ENCODE results near the gene PTPRD.
"Not testable (repeated sequence)": the region's sequence is repeated elsewhere in the genome, so short reads cannot be mapped to it uniquely, and the experiment has no call there.

The PTPRD gene

GRCh38 chr9:8960254-8960653, 1652.5 kb downstream of the PTPRD start:
- no peak overlapping the region for H3K4me3 ChIP-seq (ENCODE audit: low read length)
- no peak for DNase-seq (ENCODE audit: low read depth, low spot score)

- DNase-seq (ENCODE audit: low read depth, low spot score), result no peak
Measured at GRCh38 chr9:8958358-8958757, 1654.4 kb downstream of the PTPRD start.

GRCh38 chr9:8955315-8955714, 1657.5 kb downstream of the PTPRD start:
- DNase-seq (ENCODE audit: low read depth, low spot score), result no peak
- H3K4me3 ChIP-seq (ENCODE audit: low read length), result no peak overlapping the region

More at GRCh38 chr9:8958358-8958757, 1654.4 kb downstream of the PTPRD start:
- no peak overlapping the region for H3K4me3 ChIP-seq (ENCODE audit: low read length)

- no peak for DNase-seq (ENCODE audit: low read depth, low spot score)
Measured at GRCh38 chr9:8946461-8946860, 1666.3 kb downstream of the PTPRD start.

GRCh38 chr9:8943392-8943791, 1669.4 kb downstream of the PTPRD start:
- H3K4me3 ChIP-seq (ENCODE audit: low read length), result no peak overlapping the region
- DNase-seq (ENCODE audit: low read depth, low spot score), result no peak

More at GRCh38 chr9:8946461-8946860, 1666.3 kb downstream of the PTPRD start:
- H3K4me3 ChIP-seq (ENCODE audit: low read length), result no peak overlapping the region

- H3K4me3 ChIP-seq (ENCODE audit: low read length), result no peak overlapping the region
- DNase-seq (ENCODE audit: low read depth, low spot score), result no peak
Measured at GRCh38 chr9:8940650-8941049, 1672.2 kb downstream of the PTPRD start.

GRCh38 chr9:8926461-8926860, 1686.3 kb downstream of the PTPRD start:
- H3K4me3 ChIP-seq (ENCODE audit: low read length), result no peak overlapping the region
- DNase-seq (ENCODE audit: low read depth, low spot score), result no peak

GRCh38 chr9:8924562-8924961, 1688.2 kb downstream of the PTPRD start:
- no peak overlapping the region for H3K4me3 ChIP-seq (ENCODE audit: low read length)
- DNase-seq (ENCODE audit: low read depth, low spot score), result no peak

GRCh38 chr9:8920478-8921183, 1692.2 kb downstream of the PTPRD start:
- not testable (repeated sequence) for H3K4me3 ChIP-seq (ENCODE audit: low read length); DNase-seq (ENCODE audit: low read depth, low spot score)

- DNase-seq (ENCODE audit: low read depth, low spot score), result no peak
- H3K4me3 ChIP-seq (ENCODE audit: low read length), result no peak overlapping the region
Measured at GRCh38 chr9:8917956-8918739, 1694.7 kb downstream of the PTPRD start.

- no peak overlapping the region for H3K4me3 ChIP-seq (ENCODE audit: low read length)
- DNase-seq (ENCODE audit: low read depth, low spot score), result no peak
Measured at GRCh38 chr9:8916771-8917170, 1696.0 kb downstream of the PTPRD start.

- H3K4me3 ChIP-seq (ENCODE audit: low read length), result no peak overlapping the region
- DNase-seq (ENCODE audit: low read depth, low spot score), result no peak
Measured at GRCh38 chr9:8907868-8908267, 1704.9 kb downstream of the PTPRD start.

- no peak for DNase-seq (ENCODE audit: low read depth, low spot score)
- H3K4me3 ChIP-seq (ENCODE audit: low read length), result no peak overlapping the region
Measured at GRCh38 chr9:8905731-8906130, 1707.1 kb downstream of the PTPRD start.

- no peak overlapping the region for H3K4me3 ChIP-seq (ENCODE audit: low read length)
- DNase-seq (ENCODE audit: low read depth, low spot score), result no peak
Measured at GRCh38 chr9:8904771-8905515, 1707.9 kb downstream of the PTPRD start.

GRCh38 chr9:8903077-8903476, 1709.7 kb downstream of the PTPRD start:
- H3K4me3 ChIP-seq (ENCODE audit: low read length), result no peak overlapping the region
- DNase-seq (ENCODE audit: low read depth, low spot score), result no peak

GRCh38 chr9:8901146-8901545, 1711.7 kb downstream of the PTPRD start:
- H3K4me3 ChIP-seq (ENCODE audit: low read length), result no peak overlapping the region
- no peak for DNase-seq (ENCODE audit: low read depth, low spot score)

GRCh38 chr9:8899511-8899910, 1713.3 kb downstream of the PTPRD start:
- no peak for DNase-seq (ENCODE audit: low read depth, low spot score)

GRCh38 chr9:8895861-8896224, 1717.0 kb downstream of the PTPRD start:
- peak; percentile 39 for DNase-seq (ENCODE audit: low read depth, low spot score)
- no peak overlapping the region for H3K4me3 ChIP-seq (ENCODE audit: low read length)

More at GRCh38 chr9:8899511-8899910, 1713.3 kb downstream of the PTPRD start:
- no peak overlapping the region for H3K4me3 ChIP-seq (ENCODE audit: low read length)

GRCh38 chr9:8895106-8895860, 1717.5 kb downstream of the PTPRD start:
- no peak for DNase-seq (ENCODE audit: low read depth, low spot score)
- no peak overlapping the region for H3K4me3 ChIP-seq (ENCODE audit: low read length)
